Testis (tissue), 2 donors: Measurements from ENCODE around the gene INPP5A.

Experiments used
- CTCF ChIP-seq, 3 experiments: fragments of 450-650 bp in 2 of 3; fragments of 200-600 bp in 1 of 3; sonication (generic) in 1 of 3; IDR thresholded peaks; one replicate each; pipeline ENCODE4 v1.5.1; 2016 to 2019; ENCODE audit warnings: antibody characterized with exemption in 3 of 3, mild to moderate bottlenecking in 2 of 3, moderate library complexity in 1 of 3
- POLR2A ChIP-seq: fragments of 450-650 bp; IDR thresholded peaks from one replicate; pipeline ENCODE4 v1.6.1; 2017; ENCODE audit warnings: antibody characterized with exemption, mild to moderate bottlenecking, moderate library complexity

GRCh38 chr10:132700156-132701098, 162.8 kb downstream of the INPP5A start:
- no peak for TF ChIP-seq CTCF (IDR thresholded peaks at IDR 0.05)
- no peak for TF ChIP-seq POLR2A
